ENCODE measurements around the gene RBBP5. TPM values are rescaled to one million over a fixed set of nuclear protein-coding genes. Genes with fewer than 3 reads are reported as not detected.

The RBBP5 gene
- total RNA-seq, 4 donors from 2014 or later = 19.4 to 86.5 (median 41.6) TPM

GRCh38 chr1:205152505-205152904 lies 30.7 kb upstream of the RBBP5 start:
- 93 to 98% methylated on average over 4 of the region's 4 CpGs for WGBS, 2 donors
- H3K36me3 ChIP-seq = peaks cover 14 to 35% of the 10 kb centered on the region in 2 donors
- DNase-seq = no peak
- TF ChIP-seq CTCF (IDR thresholded peaks at IDR 0.05) (no peak), POLR2A (IDR thresholded peaks at IDR 0.05) (no peak)
- no peak overlapping the region for H3K4me3 ChIP-seq (replicated peaks in 1 of 3)
- no peak overlapping the region for H3K27ac ChIP-seq
- H3K9me3 ChIP-seq = no peaks in the 10 kb centered on the region
- intact Hi-C loops (cut with DNase I) = no loop called here
- H3K27me3 ChIP-seq = no peaks in the 10 kb centered on the region
- H3K4me1 ChIP-seq = peaks cover 0 to under 1% of the 10 kb centered on the region in 2 donors

GRCh38 chr1:205150651-205151428 lies 29.1 kb upstream of the RBBP5 start:
- intact Hi-C loops (cut with DNase I) = no loop called here
- Histone ChIP-seq H3K9me3 (no peaks in the 10 kb centered on the region), H3K36me3 (peaks cover 3 to 26% of the 10 kb centered on the region in 2 donors), H3K4me1 (peaks cover 0 to 9% of the 10 kb centered on the region in 2 donors), H3K27ac (no peak overlapping the region), H3K4me3 (replicated peaks in 1 of 3) (no peak overlapping the region), H3K27me3 (no peaks in the 10 kb centered on the region)
- WGBS, 2 donors = 98 to 99% methylated on average over 5 of the region's 5 CpGs
- DNase-seq = no peak
- TF ChIP-seq CTCF (IDR thresholded peaks at IDR 0.05) (no peak), POLR2A (IDR thresholded peaks at IDR 0.05) (no peak)

GRCh38 chr1:205147191-205147835 lies 25.5 kb upstream of the RBBP5 start:
- Histone ChIP-seq H3K36me3 (peaks cover 0 to 15% of the 10 kb centered on the region in 2 donors), H3K27ac (peak overlapping the region in 1 of 3 donors; percentile 21), H3K4me1 (peaks cover 7 to 23% of the 10 kb centered on the region in 2 donors), H3K9me3 (no peaks in the 10 kb centered on the region), H3K27me3 (no peaks in the 10 kb centered on the region), H3K4me3 (replicated peaks in 1 of 3) (no peak overlapping the region)
- DNase-seq = peak; percentile 11 to 43
- 73% methylated on average over 6 of the region's 6 CpGs for whole genome bisulfite sequencing, 2 donors
- intact Hi-C loops (cut with DNase I) = loop anchor here (10.0 kb wide), 1 partner anchor 107 kb away; no protein-coding TSS in a partner anchor
- TF ChIP-seq CTCF (IDR thresholded peaks at IDR 0.05) (no peak), POLR2A (IDR thresholded peaks at IDR 0.05) (no peak)

GRCh38 chr1:205144751-205145150 lies 23.0 kb upstream of the RBBP5 start:
- H3K4me1 ChIP-seq = peaks cover 16 to 34% of the 10 kb centered on the region in 2 donors
- H3K27me3 ChIP-seq = no peaks in the 10 kb centered on the region
- 42 to 54% methylated on average over 1 of the region's 1 CpG for WGBS, 2 donors
- no peak for DNase-seq
- no peak overlapping the region for H3K4me3 ChIP-seq (replicated peaks in 1 of 3)
- H3K27ac ChIP-seq = peak overlapping the region; percentile 10 to 39 (median 38)
- intact Hi-C loops (cut with DNase I) = loop anchor here (10.0 kb wide), 1 partner anchor 110 kb away; no protein-coding TSS in a partner anchor
- H3K36me3 ChIP-seq = peaks cover 0 to 11% of the 10 kb centered on the region in 2 donors
- no peak for TF ChIP-seq POLR2A (IDR thresholded peaks at IDR 0.05)
- TF ChIP-seq CTCF (IDR thresholded peaks at IDR 0.05) = no peak
- H3K9me3 ChIP-seq = no peaks in the 10 kb centered on the region
